Measurements from ENCODE around the gene RAB31.
A peak's percentile ranks its signal among the peaks of the same experiment; 100 is the strongest.
"Not testable (repeated sequence)": the region's sequence is repeated elsewhere in the genome, so short reads cannot be mapped to it uniquely, and the experiment has no call there.

Gene RAB31, protein sequence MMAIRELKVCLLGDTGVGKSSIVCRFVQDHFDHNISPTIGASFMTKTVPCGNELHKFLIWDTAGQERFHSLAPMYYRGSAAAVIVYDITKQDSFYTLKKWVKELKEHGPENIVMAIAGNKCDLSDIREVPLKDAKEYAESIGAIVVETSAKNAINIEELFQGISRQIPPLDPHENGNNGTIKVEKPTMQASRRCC

DNA sequence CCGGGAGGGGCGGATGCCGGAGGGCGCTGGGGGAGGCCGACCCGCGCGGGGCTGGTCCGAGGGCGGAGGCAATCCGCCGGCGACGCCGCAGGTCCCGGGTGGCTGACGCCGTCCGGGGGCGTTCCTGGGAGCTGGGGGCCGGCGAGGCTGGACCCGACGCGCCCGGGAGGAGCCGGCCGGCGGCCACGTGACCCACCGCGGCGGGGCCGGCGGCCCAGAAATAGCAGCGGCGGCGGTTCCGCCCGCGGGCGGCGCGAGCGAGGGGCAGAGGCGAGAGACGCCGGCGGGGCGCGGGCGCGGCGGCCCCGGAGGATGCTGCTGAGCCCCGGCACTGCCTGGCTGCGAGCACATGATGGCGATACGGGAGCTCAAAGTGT, at the start of gene RAB31:
Gene RAB31, plus strand, starts transcription at position 245 of the 377 bp plus-strand sequence. Its CDS starts 105 bp downstream, at position 350.
- H3K27me3 ChIP-seq (ENCODE audit: control insufficient read depth, insufficient read depth, low read length): peaks cover 7% of the 10 kb centered on the region; the same call in 1 of the 2 replicates
- H3K4me1 ChIP-seq (ENCODE audit: control insufficient read depth, insufficient read depth, low read length): peaks cover 4% of the 10 kb centered on the region
- peak within 1 kb of the TSS; percentile 57; the same call in 1 of the 2 replicates for H3K4me3 ChIP-seq (ENCODE audit: low read length)
- H3K36me3 ChIP-seq (ENCODE audit: control insufficient read depth, insufficient read depth, low read length): no peaks in the 10 kb centered on the region
- H3K27ac ChIP-seq (ENCODE audit: low read length): no peak within 1 kb of the TSS
- no peak for DNase-seq (ENCODE audit: low read depth, low spot score)
- WGBS (ENCODE audit: insufficient coverage, insufficient read length): no CpG with 5 or more reads among the region's 59 CpGs
- H3K9me3 ChIP-seq (ENCODE audit: control insufficient read depth, insufficient read depth, low read length): no peaks in the 10 kb centered on the region

DNA sequence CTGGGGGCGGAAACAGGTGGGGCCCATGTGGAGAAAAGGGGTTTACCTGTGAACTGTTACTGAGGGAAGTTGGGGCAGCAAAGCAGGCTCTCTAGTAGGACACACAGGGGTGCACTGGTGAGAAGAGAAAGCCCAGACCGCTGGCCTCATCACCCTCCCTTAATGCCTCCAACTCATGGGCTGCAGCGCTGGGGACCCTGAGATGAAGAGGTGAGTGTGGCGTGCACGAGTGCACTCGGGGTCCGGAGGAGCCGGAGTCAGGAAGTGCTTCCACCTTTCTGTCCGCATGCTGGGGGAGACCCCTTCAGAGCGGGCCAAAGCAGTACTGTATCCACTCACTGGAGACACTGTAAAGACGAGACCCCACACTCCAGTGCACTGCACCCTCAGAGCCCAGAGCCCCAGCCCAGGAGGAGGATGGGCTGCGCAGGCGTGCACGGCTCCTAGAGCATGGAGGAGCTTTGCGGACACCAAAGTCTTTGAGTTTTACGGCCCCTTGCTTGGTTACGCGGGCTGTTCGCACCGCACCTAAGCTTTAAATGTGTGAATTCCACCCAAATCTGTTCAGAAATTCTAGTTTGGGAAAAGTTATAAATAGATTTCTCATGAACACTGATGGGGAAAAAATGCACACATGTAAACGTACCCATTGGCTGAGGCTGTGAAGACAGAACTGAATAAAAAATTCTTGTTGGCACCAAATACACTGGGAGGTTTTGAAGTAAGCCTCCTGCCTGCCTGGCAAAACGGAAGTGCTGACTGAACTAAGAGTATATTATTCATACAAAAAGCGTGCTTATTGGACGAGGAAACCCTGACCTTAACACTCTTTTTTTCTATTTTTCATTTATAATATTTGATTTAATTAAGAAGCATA, 48.4 kb upstream of the RAB31 start:
- no CpG with 5 or more reads among the region's 24 CpGs for WGBS (ENCODE audit: insufficient coverage, insufficient read length)
- no peaks in the 10 kb centered on the region for H3K27me3 ChIP-seq (ENCODE audit: control insufficient read depth, insufficient read depth, low read length)
- H3K27ac ChIP-seq (ENCODE audit: low read length): no peak overlapping the region

DNA sequence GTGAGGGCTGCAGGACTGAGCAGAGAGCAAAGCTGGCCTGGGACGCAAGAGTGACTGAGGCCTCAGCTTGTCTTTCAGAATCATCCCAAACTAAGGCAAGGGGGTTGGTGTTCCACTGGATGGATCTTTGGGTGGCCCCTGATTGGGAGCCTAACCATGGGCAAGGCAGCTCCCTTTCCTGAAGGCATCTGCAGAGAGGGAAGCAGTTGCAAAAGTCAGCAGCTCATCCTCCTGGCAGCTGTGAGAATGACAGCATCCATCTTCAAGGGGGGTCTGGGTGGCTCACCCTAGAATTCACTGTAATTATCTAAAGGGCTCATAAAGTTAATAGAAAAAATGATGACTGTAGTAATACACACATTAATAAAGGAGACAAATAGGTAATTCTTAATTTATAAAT, 46.5 kb upstream of the RAB31 start:
- Histone ChIP-seq H3K9me3 (ENCODE audit: control insufficient read depth, insufficient read depth, low read length) (no peaks in the 10 kb centered on the region), H3K36me3 (ENCODE audit: control insufficient read depth, insufficient read depth, low read length) (no peaks in the 10 kb centered on the region), H3K27me3 (ENCODE audit: control insufficient read depth, insufficient read depth, low read length) (no peaks in the 10 kb centered on the region), H3K27ac (ENCODE audit: low read length) (no peak overlapping the region), H3K4me3 (ENCODE audit: low read length) (no peak overlapping the region), H3K4me1 (ENCODE audit: control insufficient read depth, insufficient read depth, low read length) (no peaks in the 10 kb centered on the region)
- WGBS (ENCODE audit: insufficient coverage, insufficient read length): no CpG with 5 or more reads among the region's 1 CpG
- DNase-seq (ENCODE audit: low read depth, low spot score): no peak

More for the DNA sequence above, 48.4 kb upstream of the RAB31 start:
- Histone ChIP-seq H3K4me1 (ENCODE audit: control insufficient read depth, insufficient read depth, low read length) (no peaks in the 10 kb centered on the region), H3K36me3 (ENCODE audit: control insufficient read depth, insufficient read depth, low read length) (no peaks in the 10 kb centered on the region), H3K4me3 (ENCODE audit: low read length) (no peak overlapping the region), H3K9me3 (ENCODE audit: control insufficient read depth, insufficient read depth, low read length) (no peaks in the 10 kb centered on the region)
- DNase-seq (ENCODE audit: low read depth, low spot score): no peak

- Histone ChIP-seq H3K36me3 (ENCODE audit: control insufficient read depth, insufficient read depth, low read length) (no peaks in the 10 kb centered on the region), H3K27me3 (ENCODE audit: control insufficient read depth, insufficient read depth, low read length) (no peaks in the 10 kb centered on the region), H3K27ac (ENCODE audit: low read length) (no peak overlapping the region), H3K4me1 (ENCODE audit: control insufficient read depth, insufficient read depth, low read length) (no peaks in the 10 kb centered on the region), H3K4me3 (ENCODE audit: low read length) (no peak overlapping the region), H3K9me3 (ENCODE audit: control insufficient read depth, insufficient read depth, low read length) (no peaks in the 10 kb centered on the region)
- DNase-seq (ENCODE audit: low read depth, low spot score): no peak
- WGBS (ENCODE audit: insufficient coverage, insufficient read length): no CpG with 5 or more reads among the region's 8 CpGs
Measured at GRCh38 chr18:9663377-9663776, 44.7 kb upstream of the RAB31 start.

GRCh38 chr18:9665314-9665713, 42.8 kb upstream of the RAB31 start:
- Histone ChIP-seq H3K4me3 (ENCODE audit: low read length) (no peak overlapping the region), H3K27me3 (ENCODE audit: control insufficient read depth, insufficient read depth, low read length) (no peaks in the 10 kb centered on the region), H3K4me1 (ENCODE audit: control insufficient read depth, insufficient read depth, low read length) (no peaks in the 10 kb centered on the region), H3K36me3 (ENCODE audit: control insufficient read depth, insufficient read depth, low read length) (no peaks in the 10 kb centered on the region), H3K9me3 (ENCODE audit: control insufficient read depth, insufficient read depth, low read length) (no peaks in the 10 kb centered on the region), H3K27ac (ENCODE audit: low read length) (no peak overlapping the region)
- WGBS (ENCODE audit: insufficient coverage, insufficient read length): no CpG with 5 or more reads among the region's 3 CpGs
- no peak for DNase-seq (ENCODE audit: low read depth, low spot score)

- Histone ChIP-seq H3K9me3 (ENCODE audit: control insufficient read depth, insufficient read depth, low read length) (no peaks in the 10 kb centered on the region), H3K36me3 (ENCODE audit: control insufficient read depth, insufficient read depth, low read length) (no peaks in the 10 kb centered on the region), H3K4me3 (ENCODE audit: low read length) (no peak overlapping the region), H3K27ac (ENCODE audit: low read length) (no peak overlapping the region), H3K27me3 (ENCODE audit: control insufficient read depth, insufficient read depth, low read length) (no peaks in the 10 kb centered on the region), H3K4me1 (ENCODE audit: control insufficient read depth, insufficient read depth, low read length) (no peaks in the 10 kb centered on the region)
- DNase-seq (ENCODE audit: low read depth, low spot score): no peak
- WGBS (ENCODE audit: insufficient coverage, insufficient read length): no CpG with 5 or more reads among the region's 3 CpGs
Measured at GRCh38 chr18:9666548-9666947, 41.6 kb upstream of the RAB31 start.

GRCh38 chr18:9669016-9669415, 39.1 kb upstream of the RAB31 start:
- Histone ChIP-seq H3K36me3 (ENCODE audit: control insufficient read depth, insufficient read depth, low read length) (no peaks in the 10 kb centered on the region), H3K27me3 (ENCODE audit: control insufficient read depth, insufficient read depth, low read length) (no peaks in the 10 kb centered on the region), H3K4me3 (ENCODE audit: low read length) (no peak overlapping the region), H3K27ac (ENCODE audit: low read length) (no peak overlapping the region), H3K4me1 (ENCODE audit: control insufficient read depth, insufficient read depth, low read length) (no peaks in the 10 kb centered on the region), H3K9me3 (ENCODE audit: control insufficient read depth, insufficient read depth, low read length) (no peaks in the 10 kb centered on the region)
- WGBS (ENCODE audit: insufficient coverage, insufficient read length): no CpG with 5 or more reads among the region's 3 CpGs
- DNase-seq (ENCODE audit: low read depth, low spot score): no peak

- no CpG with 5 or more reads among the region's 7 CpGs for WGBS (ENCODE audit: insufficient coverage, insufficient read length)
Measured at GRCh38 chr18:9671214-9671613, 36.9 kb upstream of the RAB31 start.

DNA sequence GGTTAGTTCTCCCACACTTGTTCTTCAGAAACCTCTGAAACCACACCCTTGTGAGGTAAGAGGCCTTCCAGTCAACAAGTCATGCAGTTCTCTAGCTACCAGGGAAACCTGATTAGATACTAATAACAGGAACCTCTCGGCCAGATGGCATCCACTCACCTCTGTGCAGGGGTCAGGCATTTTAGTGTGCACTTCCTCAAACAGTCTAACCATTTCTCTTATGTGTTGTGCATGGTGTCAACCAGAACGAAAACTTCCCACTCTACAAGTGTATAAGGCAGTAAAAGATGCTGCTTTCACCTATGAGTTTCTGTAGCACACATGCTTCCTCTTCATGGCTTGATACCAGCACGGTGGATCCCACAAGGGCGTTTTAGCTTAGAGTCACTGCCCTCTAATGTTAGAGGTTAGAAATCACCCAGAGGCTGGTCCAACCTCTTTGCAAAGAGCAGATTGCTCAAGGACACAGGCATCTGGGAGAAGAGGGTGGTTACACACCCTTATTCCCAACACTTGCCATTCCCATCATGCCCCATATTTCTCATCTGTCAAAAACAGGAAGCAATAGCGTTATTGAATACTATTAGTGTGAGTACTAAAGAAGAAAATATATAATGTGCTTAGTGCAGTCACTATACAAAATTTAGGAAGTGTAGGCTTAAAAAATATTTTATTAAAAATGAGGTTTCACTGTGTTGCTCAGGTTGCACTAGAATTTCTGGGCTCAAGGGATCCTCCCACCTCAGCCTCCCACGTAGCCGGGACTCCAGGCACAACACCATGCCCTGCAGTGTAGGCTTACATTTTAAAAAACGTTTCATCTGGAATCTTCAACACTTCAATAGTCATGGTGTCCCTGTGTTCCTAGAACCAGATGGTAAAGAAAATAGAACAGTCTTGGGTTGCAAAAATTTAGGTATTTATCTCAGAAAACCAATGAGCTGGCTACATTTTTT, 34.5 kb upstream of the RAB31 start:
- no peaks in the 10 kb centered on the region for H3K36me3 ChIP-seq (ENCODE audit: control insufficient read depth, insufficient read depth, low read length)
- no peak overlapping the region for H3K27ac ChIP-seq (ENCODE audit: low read length)
- H3K4me3 ChIP-seq (ENCODE audit: low read length): no peak overlapping the region
- no peaks in the 10 kb centered on the region for H3K27me3 ChIP-seq (ENCODE audit: control insufficient read depth, insufficient read depth, low read length)
- no peak for DNase-seq (ENCODE audit: low read depth, low spot score)
- no peaks in the 10 kb centered on the region for H3K4me1 ChIP-seq (ENCODE audit: control insufficient read depth, insufficient read depth, low read length)
- WGBS (ENCODE audit: insufficient coverage, insufficient read length): no CpG with 5 or more reads among the region's 8 CpGs
- H3K9me3 ChIP-seq (ENCODE audit: control insufficient read depth, insufficient read depth, low read length): no peaks in the 10 kb centered on the region

More at GRCh38 chr18:9671214-9671613, 36.9 kb upstream of the RAB31 start:
- no peaks in the 10 kb centered on the region for H3K36me3 ChIP-seq (ENCODE audit: control insufficient read depth, insufficient read depth, low read length)
- H3K27ac ChIP-seq (ENCODE audit: low read length): no peak overlapping the region
- H3K27me3 ChIP-seq (ENCODE audit: control insufficient read depth, insufficient read depth, low read length): no peaks in the 10 kb centered on the region
- H3K9me3 ChIP-seq (ENCODE audit: control insufficient read depth, insufficient read depth, low read length): no peaks in the 10 kb centered on the region
- no peaks in the 10 kb centered on the region for H3K4me1 ChIP-seq (ENCODE audit: control insufficient read depth, insufficient read depth, low read length)
- no peak for DNase-seq (ENCODE audit: low read depth, low spot score)
- H3K4me3 ChIP-seq (ENCODE audit: low read length): no peak overlapping the region

DNA sequence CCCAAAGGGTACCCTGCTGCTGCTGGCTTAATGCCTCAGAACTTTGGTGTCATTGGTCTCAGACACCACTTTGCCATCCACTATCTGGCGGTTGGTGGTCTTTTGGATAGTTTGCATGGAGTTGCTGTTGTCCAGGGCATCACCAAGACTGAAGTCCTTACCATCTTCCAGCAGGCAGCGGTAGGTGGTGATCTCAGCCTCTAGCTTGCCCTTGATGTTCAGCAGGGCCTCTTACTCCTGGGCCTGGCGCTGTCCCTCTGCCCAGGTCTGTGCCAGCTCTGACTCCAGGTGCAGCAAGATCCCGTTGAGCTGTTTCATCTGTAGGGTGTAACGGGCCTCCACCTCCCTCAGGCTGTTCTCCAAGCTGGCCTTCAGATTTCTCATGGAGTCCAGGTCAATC, 29.9 kb upstream of the RAB31 start:
- not testable (repeated sequence) for H3K27ac ChIP-seq (ENCODE audit: low read length); H3K9me3 ChIP-seq (ENCODE audit: control insufficient read depth, insufficient read depth, low read length); DNase-seq (ENCODE audit: low read depth, low spot score); H3K36me3 ChIP-seq (ENCODE audit: control insufficient read depth, insufficient read depth, low read length); H3K27me3 ChIP-seq (ENCODE audit: control insufficient read depth, insufficient read depth, low read length); H3K4me1 ChIP-seq (ENCODE audit: control insufficient read depth, insufficient read depth, low read length); H3K4me3 ChIP-seq (ENCODE audit: low read length)
- WGBS (ENCODE audit: insufficient coverage, insufficient read length): no CpG with 5 or more reads among the region's 5 CpGs

Data from iPS DF 6.9 (cell line).